ENCODE measurements around the gene SPAG17. TPM values are rescaled to one million over a fixed set of nuclear protein-coding genes. Genes with fewer than 3 reads are reported as not detected.

Gene SPAG17
- total RNA-seq, 1 experiment from 2014 or later: 0.36 TPM

DNA sequence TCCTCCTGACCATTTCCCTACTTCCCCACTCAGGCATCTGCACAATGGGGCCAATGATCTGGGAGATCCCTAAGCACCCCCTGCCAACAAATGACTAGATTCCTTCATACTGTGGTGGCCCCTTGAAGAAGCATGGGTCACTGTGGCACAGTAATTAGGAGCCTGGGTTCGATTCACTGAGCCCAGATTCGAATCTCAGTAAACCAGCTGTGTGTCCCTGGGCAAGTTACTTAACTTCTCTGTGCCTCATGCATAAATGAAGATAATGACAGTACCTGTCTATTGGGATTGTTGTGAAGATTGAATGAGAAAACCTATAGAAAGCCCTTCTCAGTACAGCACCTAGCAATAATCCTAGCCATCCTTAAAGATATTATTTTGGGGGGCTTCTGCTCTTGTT is 27.5 kb downstream of the SPAG17 start:
- in situ Hi-C loops (cut with HindIII; ENCODE audit: low pct_unique_long_range_greater_than_20kb, low sequenced_read_pairs): no loop called here

DNA sequence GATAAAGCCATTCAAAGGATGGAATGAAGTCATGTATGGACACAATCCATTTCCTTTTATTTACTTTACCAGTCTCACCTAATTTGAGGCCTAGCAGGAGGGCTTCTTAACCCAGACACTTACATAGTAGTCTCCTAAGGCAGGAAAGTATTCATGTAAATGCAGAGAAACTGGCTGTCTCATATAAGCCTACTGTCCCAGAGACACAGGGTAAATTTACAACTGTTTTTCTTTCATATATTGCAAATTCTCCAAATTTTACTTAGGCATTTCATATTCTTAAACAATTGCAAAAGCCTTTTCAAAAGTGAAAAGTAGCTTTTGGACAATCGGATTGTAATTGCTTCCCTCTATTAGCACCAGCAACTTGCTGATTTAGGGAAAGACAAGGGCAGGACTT is 29.9 kb downstream of the SPAG17 start:
- no peaks in the 10 kb centered on the region for H3K4me1 ChIP-seq (ENCODE audit: control insufficient read depth, insufficient read depth, low read length)
- no peak overlapping the region for H3K27ac ChIP-seq (ENCODE audit: low read length)
- H3K27me3 ChIP-seq (ENCODE audit: control insufficient read depth, insufficient read depth, low read length): no peaks in the 10 kb centered on the region
- DNase-seq (ENCODE audit: low read depth, low spot score) (no peak), ATAC-seq (no peak)
- ChIA-PET CTCF (no interaction called here), POLR2A (no interaction called here)
- no TSS peak for BruUV-seq (replicated peaks)
- in situ Hi-C loops (cut with HindIII; ENCODE audit: low pct_unique_long_range_greater_than_20kb, low sequenced_read_pairs): no loop called here
- H3K36me3 ChIP-seq (ENCODE audit: control insufficient read depth, insufficient read depth, low read length): no peaks in the 10 kb centered on the region
- H3K4me3 ChIP-seq (ENCODE audit: low read depth in 2 of 2, low read length in 2 of 2): no peak overlapping the region
- TF ChIP-seq SIN3A (IDR thresholded peaks at IDR 0.05; ENCODE audit: borderline replicate concordance, insufficient read depth, low read depth, low read length) (no peak), TCF7L2 (IDR thresholded peaks at IDR 0.05; ENCODE audit: low read depth, low read length) (no peak), POLR2AphosphoS5 (IDR thresholded peaks at IDR 0.05; ENCODE audit: low read depth, low read length) (no peak)
- TF ChIP-seq, protein P1, sequence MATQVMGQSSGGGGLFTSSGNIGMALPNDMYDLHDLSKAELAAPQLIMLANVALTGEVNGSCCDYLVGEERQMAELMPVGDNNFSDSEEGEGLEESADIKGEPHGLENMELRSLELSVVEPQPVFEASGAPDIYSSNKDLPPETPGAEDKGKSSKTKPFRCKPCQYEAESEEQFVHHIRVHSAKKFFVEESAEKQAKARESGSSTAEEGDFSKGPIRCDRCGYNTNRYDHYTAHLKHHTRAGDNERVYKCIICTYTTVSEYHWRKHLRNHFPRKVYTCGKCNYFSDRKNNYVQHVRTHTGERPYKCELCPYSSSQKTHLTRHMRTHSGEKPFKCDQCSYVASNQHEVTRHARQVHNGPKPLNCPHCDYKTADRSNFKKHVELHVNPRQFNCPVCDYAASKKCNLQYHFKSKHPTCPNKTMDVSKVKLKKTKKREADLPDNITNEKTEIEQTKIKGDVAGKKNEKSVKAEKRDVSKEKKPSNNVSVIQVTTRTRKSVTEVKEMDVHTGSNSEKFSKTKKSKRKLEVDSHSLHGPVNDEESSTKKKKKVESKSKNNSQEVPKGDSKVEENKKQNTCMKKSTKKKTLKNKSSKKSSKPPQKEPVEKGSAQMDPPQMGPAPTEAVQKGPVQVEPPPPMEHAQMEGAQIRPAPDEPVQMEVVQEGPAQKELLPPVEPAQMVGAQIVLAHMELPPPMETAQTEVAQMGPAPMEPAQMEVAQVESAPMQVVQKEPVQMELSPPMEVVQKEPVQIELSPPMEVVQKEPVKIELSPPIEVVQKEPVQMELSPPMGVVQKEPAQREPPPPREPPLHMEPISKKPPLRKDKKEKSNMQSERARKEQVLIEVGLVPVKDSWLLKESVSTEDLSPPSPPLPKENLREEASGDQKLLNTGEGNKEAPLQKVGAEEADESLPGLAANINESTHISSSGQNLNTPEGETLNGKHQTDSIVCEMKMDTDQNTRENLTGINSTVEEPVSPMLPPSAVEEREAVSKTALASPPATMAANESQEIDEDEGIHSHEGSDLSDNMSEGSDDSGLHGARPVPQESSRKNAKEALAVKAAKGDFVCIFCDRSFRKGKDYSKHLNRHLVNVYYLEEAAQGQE (IDR thresholded peaks at IDR 0.05; ENCODE audit: insufficient read depth in 1 of 2, low read depth in 2 of 2, low read length in 1 of 2): no peak
- TF ChIP-seq, protein P2, sequence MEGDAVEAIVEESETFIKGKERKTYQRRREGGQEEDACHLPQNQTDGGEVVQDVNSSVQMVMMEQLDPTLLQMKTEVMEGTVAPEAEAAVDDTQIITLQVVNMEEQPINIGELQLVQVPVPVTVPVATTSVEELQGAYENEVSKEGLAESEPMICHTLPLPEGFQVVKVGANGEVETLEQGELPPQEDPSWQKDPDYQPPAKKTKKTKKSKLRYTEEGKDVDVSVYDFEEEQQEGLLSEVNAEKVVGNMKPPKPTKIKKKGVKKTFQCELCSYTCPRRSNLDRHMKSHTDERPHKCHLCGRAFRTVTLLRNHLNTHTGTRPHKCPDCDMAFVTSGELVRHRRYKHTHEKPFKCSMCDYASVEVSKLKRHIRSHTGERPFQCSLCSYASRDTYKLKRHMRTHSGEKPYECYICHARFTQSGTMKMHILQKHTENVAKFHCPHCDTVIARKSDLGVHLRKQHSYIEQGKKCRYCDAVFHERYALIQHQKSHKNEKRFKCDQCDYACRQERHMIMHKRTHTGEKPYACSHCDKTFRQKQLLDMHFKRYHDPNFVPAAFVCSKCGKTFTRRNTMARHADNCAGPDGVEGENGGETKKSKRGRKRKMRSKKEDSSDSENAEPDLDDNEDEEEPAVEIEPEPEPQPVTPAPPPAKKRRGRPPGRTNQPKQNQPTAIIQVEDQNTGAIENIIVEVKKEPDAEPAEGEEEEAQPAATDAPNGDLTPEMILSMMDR (IDR thresholded peaks at IDR 0.05): no peak
- intact Hi-C loops (cut with micrococcal nuclease; ENCODE audit: unreplicated experiment): loop anchor here (10.0 kb wide), 1 partner anchor 850 kb away; no protein-coding TSS in a partner anchor
- H3K9me3 ChIP-seq (ENCODE audit: control insufficient read depth, insufficient read depth, low read depth, low read length): no peaks in the 10 kb centered on the region

More for the DNA sequence above, 27.5 kb downstream of the SPAG17 start:
- H3K4me3 ChIP-seq (ENCODE audit: low read depth in 2 of 2, low read length in 2 of 2): no peak overlapping the region
- no peaks in the 10 kb centered on the region for H3K4me1 ChIP-seq (ENCODE audit: control insufficient read depth, insufficient read depth, low read length)
- DNase-seq (ENCODE audit: low read depth, low spot score) (no peak), ATAC-seq (no peak)
- no TSS peak for BruUV-seq (replicated peaks)
- TF ChIP-seq POLR2AphosphoS5 (IDR thresholded peaks at IDR 0.05; ENCODE audit: low read depth, low read length) (no peak), TCF7L2 (IDR thresholded peaks at IDR 0.05; ENCODE audit: low read depth, low read length) (no peak), SIN3A (IDR thresholded peaks at IDR 0.05; ENCODE audit: borderline replicate concordance, insufficient read depth, low read depth, low read length) (no peak)
- TF ChIP-seq, protein P1 (IDR thresholded peaks at IDR 0.05; ENCODE audit: insufficient read depth in 1 of 2, low read depth in 2 of 2, low read length in 1 of 2): no peak
- TF ChIP-seq, protein P2 (IDR thresholded peaks at IDR 0.05): no peak
- intact Hi-C loops (cut with micrococcal nuclease; ENCODE audit: unreplicated experiment): loop anchor here (10.0 kb wide), 1 partner anchor 847 kb away; no protein-coding TSS in a partner anchor
- no peaks in the 10 kb centered on the region for H3K9me3 ChIP-seq (ENCODE audit: control insufficient read depth, insufficient read depth, low read depth, low read length)
- no peaks in the 10 kb centered on the region for H3K27me3 ChIP-seq (ENCODE audit: control insufficient read depth, insufficient read depth, low read length)
- no peak overlapping the region for H3K27ac ChIP-seq (ENCODE audit: low read length)
- ChIA-PET POLR2A (no interaction called here), CTCF (no interaction called here)
- no peaks in the 10 kb centered on the region for H3K36me3 ChIP-seq (ENCODE audit: control insufficient read depth, insufficient read depth, low read length)
